CD14-positive monocyte (primary cell): ENCODE data around the gene WDR4. TPM values are rescaled to one million over a fixed set of nuclear protein-coding genes. Genes with fewer than 3 reads are reported as not detected.
"Not testable (repeated sequence)": the region's sequence is repeated elsewhere in the genome, so short reads cannot be mapped to it uniquely, and the experiment has no call there.

Experiments used
- DNase-seq, 3 donors: peaks; one replicate each; pipeline ENCODE4 v3.0.0-alpha.2; 2011 to 2022
- H2AFZ ChIP-seq: 2 replicates; pipeline ENCODE4 v1.6.0; 2012; ENCODE audit warnings: mild to moderate bottlenecking, low read depth, low read length, inconsistent platforms; ENCODE audit not compliant: insufficient read depth, poor library complexity, severe bottlenecking
- H3K27ac ChIP-seq, 2 donors: 1 replicate in 1 of 2; 2 replicates in 1 of 2; pipeline ENCODE4 v1.5.1; 2012 to 2013; ENCODE audit warnings: low read length in 2 of 2, control low read depth in 1 of 2, inconsistent platforms in 1 of 2, low read depth in 1 of 2, mild to moderate bottlenecking in 1 of 2
- H3K27me3 ChIP-seq, 2 donors: one replicate each; pipeline versions ENCODE4 v1.6.0 to v1.6.1; 2011 to 2013; ENCODE audit warnings: low read length in 2 of 2; ENCODE audit not compliant: control insufficient read depth in 2 of 2, insufficient read depth in 2 of 2
- H3K36me3 ChIP-seq, 2 donors: replicated peaks in 1 of 2; 1 replicate in 1 of 2; 2 replicates in 1 of 2; pipeline versions ENCODE4 v1.5.1 to v1.6.1; 2012 to 2013; ENCODE audit warnings: low read length in 2 of 2, control low read depth in 1 of 2, inconsistent platforms in 1 of 2, mild to moderate bottlenecking in 1 of 2; ENCODE audit not compliant: insufficient read depth in 2 of 2, control insufficient read depth in 1 of 2
- H3K4me1 ChIP-seq, 2 donors: 1 replicate in 1 of 2; 2 replicates in 1 of 2; pipeline versions ENCODE4 v1.5.1 to v1.6.1; 2012 to 2013; ENCODE audit warnings: low read length in 2 of 2, control low read depth in 1 of 2, inconsistent platforms in 1 of 2, mild to moderate bottlenecking in 1 of 2, moderate library complexity in 1 of 2; ENCODE audit not compliant: insufficient read depth in 2 of 2, control insufficient read depth in 1 of 2
- H3K4me2 ChIP-seq: replicated peaks from 2 replicates; pipeline ENCODE3; 2012; ENCODE audit warnings: low read length, moderate library complexity, mild to moderate bottlenecking; ENCODE audit not compliant: poor library complexity, severe bottlenecking; ENCODE audit errors: extremely low read depth
- H3K4me3 ChIP-seq, 3 experiments: fragments of 200-600 bp in 1 of 3; sonication (generic) in 1 of 3; replicated peaks in 1 of 3; 1 replicate in 2 of 3; 2 replicates in 1 of 3; pipeline ENCODE4 v1.5.1; 2011 to 2013; ENCODE audit warnings: low read length in 3 of 3, mild to moderate bottlenecking in 3 of 3, control low read depth in 2 of 3, low read depth in 2 of 3, inconsistent platforms in 1 of 3, moderate library complexity in 1 of 3
- H3K79me2 ChIP-seq: 2 replicates; pipeline ENCODE4 v1.6.0; 2012; ENCODE audit warnings: mild to moderate bottlenecking, control low read depth, inconsistent platforms, low read length, moderate library complexity; ENCODE audit not compliant: insufficient read depth
- H3K9ac ChIP-seq: 2 replicates; pipeline ENCODE4 v1.6.0; 2017; ENCODE audit warnings: low read length, mild to moderate bottlenecking; ENCODE audit not compliant: insufficient read depth, poor library complexity, severe bottlenecking
- H3K9me3 ChIP-seq, 2 donors: replicated peaks in 1 of 2; 1 replicate in 1 of 2; 2 replicates in 1 of 2; pipeline versions ENCODE4 v1.5.1 to v1.6.1; 2012 to 2013; ENCODE audit warnings: low read length in 2 of 2, control low read depth in 1 of 2; ENCODE audit not compliant: control insufficient read depth in 1 of 2, insufficient read depth in 1 of 2
- H4K20me1 ChIP-seq: 2 replicates; pipeline ENCODE4 v1.6.0; 2012; ENCODE audit warnings: mild to moderate bottlenecking, low read length, control low read depth, moderate library complexity; ENCODE audit not compliant: insufficient read depth
- H3K27ac Mint-ChIP-seq, 7 donors: one replicate each; pipeline ENCODE4 v1.8.0; 2020; ENCODE audit warnings: mild to moderate bottlenecking in 7 of 7, mixed read lengths in 7 of 7, moderate library complexity in 6 of 7, inconsistent platforms in 2 of 7
- H3K27me3 Mint-ChIP-seq, 3 donors: one replicate each; pipeline ENCODE4 v1.8.0; 2021 to 2022; ENCODE audit warnings: low read depth in 3 of 3, mild to moderate bottlenecking in 3 of 3, mixed read lengths in 3 of 3, moderate library complexity in 3 of 3, inconsistent platforms in 1 of 3
- H3K36me3 Mint-ChIP-seq, 2 donors: one replicate each; pipeline ENCODE4 v1.8.0; 2020; ENCODE audit warnings: mixed read lengths in 2 of 2, inconsistent platforms in 1 of 2, mild to moderate bottlenecking in 1 of 2
- H3K4me1 Mint-ChIP-seq: one replicate; pipeline ENCODE4 v1.8.0; 2020; ENCODE audit warnings: mild to moderate bottlenecking, mixed read lengths
- H3K4me3 Mint-ChIP-seq, 2 donors: one replicate each; pipeline ENCODE4 v1.8.0; 2020; ENCODE audit warnings: mild to moderate bottlenecking in 2 of 2, mixed read lengths in 2 of 2, moderate library complexity in 1 of 2
- H3K9me3 Mint-ChIP-seq, 7 donors: one replicate each; pipeline ENCODE4 v1.8.0; 2020 to 2022; ENCODE audit warnings: mixed read lengths in 7 of 7, mild to moderate bottlenecking in 6 of 7, moderate library complexity in 6 of 7, inconsistent platforms in 2 of 7
- CTCF ChIP-seq: fragments of 200-600 bp; IDR thresholded peaks from one replicate; pipeline ENCODE4 v1.8.0; 2022; ENCODE audit warnings: antibody characterized with exemption, mild to moderate bottlenecking
- WGBS: methylation state at CpG from one replicate; pipeline ENCODE4 v1.1.5; 2013; ENCODE audit warnings: missing lambda C conversion rate; ENCODE audit not compliant: insufficient coverage; 5-methylcytosine and 5-hydroxymethylcytosine counted together
- intact Hi-C, 2 donors: fragments of 100-400 bp; cut with micrococcal nuclease; formaldehyde crosslinking; loops; one replicate each; pipeline versions ENCODE4 v1.15.0 to v1.15.1; 2023
- polyA plus RNA-seq, 3 donors: library from polyadenylated mRNA; depleted of rRNA in 1 of 3; unstranded in 2 of 3; stranded (reverse) in 1 of 3; fragments of 300-500 nt in 2 of 3; fragments of >200 nt in 1 of 3; fragmentation: Illumina TruSeq in 2 of 3; gene quantifications; 1 replicate in 2 of 3; 2 replicates in 1 of 3; pipeline ENCODE4 v1.2.3, GENCODE V29; 2012 to 2021

WDR4 gene
- polyA plus RNA-seq, 3 donors, result 2.9 to 7.0 (median 3.6) TPM

GRCh38 chr21:42849759-42850412, 29.5 kb downstream of the WDR4 start:
- DNase-seq, result no peak
- no peak for TF ChIP-seq CTCF
- no peak overlapping the region for H3K9ac ChIP-seq
- H3K79me2 ChIP-seq, result peaks cover 1% of the 10 kb centered on the region
- no peaks in the 10 kb centered on the region for H3K4me1 ChIP-seq
- whole genome bisulfite sequencing, result 97% methylated on average over 26 of the region's 29 CpGs
- no peaks in the 10 kb centered on the region for H3K4me1 Mint-ChIP-seq
- peaks cover 0 to 4% (median 0%) of the 10 kb centered on the region in 7 donors for H3K9me3 Mint-ChIP-seq
- no peaks in the 10 kb centered on the region for H3K9me3 ChIP-seq
- no peaks in the 10 kb centered on the region for H4K20me1 ChIP-seq
- peaks cover 78 to 95% of the 10 kb centered on the region in 2 donors for H3K36me3 ChIP-seq
- H3K4me2 ChIP-seq, result no peak overlapping the region
- no peak overlapping the region for H3K4me3 Mint-ChIP-seq
- no peaks in the 10 kb centered on the region for H3K27me3 ChIP-seq
- peaks cover 80 to 98% of the 10 kb centered on the region in 2 donors for H3K36me3 Mint-ChIP-seq
- no peak overlapping the region for H3K27ac ChIP-seq
- H3K4me3 ChIP-seq, result no peak overlapping the region
- H3K27ac Mint-ChIP-seq, result no peak overlapping the region
- H3K27me3 Mint-ChIP-seq, result peaks cover 0 to 3% (median 0%) of the 10 kb centered on the region in 3 donors
- H2AFZ ChIP-seq, result no peak overlapping the region
- intact Hi-C loops, result loop anchor here in 1 of 2 donors (10.0 kb wide), 1 partner anchor 55 kb away; no protein-coding TSS in a partner anchor

GRCh38 chr21:42848932-42849758, 30.2 kb downstream of the WDR4 start:
- DNase-seq, result no peak
- H3K9me3 ChIP-seq, result no peaks in the 10 kb centered on the region
- Mint-ChIP-seq H3K4me1 (no peaks in the 10 kb centered on the region), H3K27me3 (peaks cover 0 to 3% (median 0%) of the 10 kb centered on the region in 3 donors), H3K9me3 (peaks cover 0 to 4% (median 0%) of the 10 kb centered on the region in 7 donors), H3K36me3 (peaks cover 80 to 98% of the 10 kb centered on the region in 2 donors), H3K27ac (peak overlapping the region in 2 of 7 donors; percentile 30 to 33), H3K4me3 (no peak overlapping the region)
- H3K79me2 ChIP-seq, result peaks cover 6% of the 10 kb centered on the region
- H3K4me1 ChIP-seq, result no peaks in the 10 kb centered on the region
- peaks cover 78 to 95% of the 10 kb centered on the region in 2 donors for H3K36me3 ChIP-seq
- H3K4me2 ChIP-seq, result no peak overlapping the region
- no peaks in the 10 kb centered on the region for H3K27me3 ChIP-seq
- H3K4me3 ChIP-seq, result no peak overlapping the region
- H3K9ac ChIP-seq, result no peak overlapping the region
- H3K27ac ChIP-seq, result no peak overlapping the region
- intact Hi-C loops, result loop anchor here in 1 of 2 donors (10.0 kb wide), 1 partner anchor 56 kb away; no protein-coding TSS in a partner anchor
- no peak for TF ChIP-seq CTCF
- no peak overlapping the region for H2AFZ ChIP-seq
- 96% methylated on average over 40 of the region's 54 CpGs for WGBS
- no peaks in the 10 kb centered on the region for H4K20me1 ChIP-seq

- not testable (repeated sequence) for H2AFZ ChIP-seq, DNase-seq, H3K4me3 Mint-ChIP-seq, H3K27me3 ChIP-seq, H3K4me1 ChIP-seq, H3K9ac ChIP-seq, H3K27me3 Mint-ChIP-seq, H3K79me2 ChIP-seq, H3K27ac ChIP-seq, H3K4me2 ChIP-seq, H4K20me1 ChIP-seq, H3K4me3 ChIP-seq, H3K4me1 Mint-ChIP-seq, H3K9me3 Mint-ChIP-seq, H3K9me3 ChIP-seq
- H3K27ac Mint-ChIP-seq, result peak overlapping the region in 1 of 7 donors; percentile 21
- WGBS, result 98% methylated on average over 22 of the region's 95 CpGs
- H3K36me3 ChIP-seq, result peaks cover 74 to 93% of the 10 kb centered on the region in 2 donors
- intact Hi-C loops, result loop anchor here in 1 of 2 donors (10.0 kb wide), 1 partner anchor 56 kb away; no protein-coding TSS in a partner anchor
- H3K36me3 Mint-ChIP-seq, result peaks cover 81 to 96% of the 10 kb centered on the region in 2 donors
These were observed 31.0 kb downstream of the WDR4 start for GRCh38 chr21:42848144-42848931.
